Right kidney (tissue), 1 donor: Measurements from ENCODE around the gene C1orf174.

Experiments used
- DNase-seq: peaks from one replicate; pipeline ENCODE4 v3.0.0-alpha.2; 2016

Gene C1orf174

GRCh38 chr1:3869751-3870301, 30.2 kb downstream of the C1orf174 start:
- peak; percentile 12 for DNase-seq

DNA sequence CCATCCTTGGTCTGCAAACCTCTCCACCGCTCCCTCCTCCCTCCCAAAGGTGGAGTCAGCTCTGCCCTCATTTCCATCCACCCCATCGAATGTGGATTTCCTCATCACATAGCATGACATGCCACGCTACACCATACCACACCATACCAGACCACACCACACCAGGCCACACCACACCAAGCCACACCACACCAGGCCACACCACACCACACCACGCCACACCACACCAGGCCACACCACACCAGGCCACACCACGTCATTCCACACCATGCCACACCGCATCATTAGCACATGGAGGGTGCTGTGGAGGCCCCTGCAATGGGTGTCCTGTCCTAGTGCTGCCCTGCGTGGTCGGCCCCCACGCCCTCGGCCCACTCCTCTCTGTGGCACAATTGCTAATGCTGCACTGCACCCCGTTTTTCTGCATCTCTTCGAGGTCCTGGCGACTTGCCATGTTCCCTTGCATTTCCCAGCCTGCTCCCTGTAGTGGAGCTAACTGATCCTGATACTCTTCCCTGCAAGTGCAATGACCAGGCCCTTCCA, 31.5 kb downstream of the C1orf174 start:
- no peak for DNase-seq

GRCh38 chr1:3865606-3866160, 34.4 kb downstream of the C1orf174 start:
- DNase-seq = no peak

DNA sequence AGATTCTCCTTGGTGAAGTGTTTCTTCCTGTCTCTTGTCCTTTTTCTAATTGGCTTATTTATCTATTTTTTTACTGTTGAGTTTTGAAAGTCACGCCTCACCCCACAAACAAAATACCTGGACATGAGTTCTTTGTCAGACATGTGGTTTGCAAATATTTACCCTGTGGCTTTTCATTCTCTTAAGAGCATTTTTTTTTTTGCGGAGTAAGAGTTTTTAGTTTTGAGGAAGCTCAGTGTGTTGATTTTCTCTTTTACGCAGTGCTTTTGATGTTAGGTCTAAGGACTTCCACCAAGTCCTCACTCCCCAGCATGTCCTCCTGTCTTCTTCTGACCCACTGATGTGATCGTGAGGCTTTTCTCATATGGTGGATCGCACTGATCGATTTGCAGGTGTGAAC, 35.2 kb downstream of the C1orf174 start:
- DNase-seq = no peak

DNA sequence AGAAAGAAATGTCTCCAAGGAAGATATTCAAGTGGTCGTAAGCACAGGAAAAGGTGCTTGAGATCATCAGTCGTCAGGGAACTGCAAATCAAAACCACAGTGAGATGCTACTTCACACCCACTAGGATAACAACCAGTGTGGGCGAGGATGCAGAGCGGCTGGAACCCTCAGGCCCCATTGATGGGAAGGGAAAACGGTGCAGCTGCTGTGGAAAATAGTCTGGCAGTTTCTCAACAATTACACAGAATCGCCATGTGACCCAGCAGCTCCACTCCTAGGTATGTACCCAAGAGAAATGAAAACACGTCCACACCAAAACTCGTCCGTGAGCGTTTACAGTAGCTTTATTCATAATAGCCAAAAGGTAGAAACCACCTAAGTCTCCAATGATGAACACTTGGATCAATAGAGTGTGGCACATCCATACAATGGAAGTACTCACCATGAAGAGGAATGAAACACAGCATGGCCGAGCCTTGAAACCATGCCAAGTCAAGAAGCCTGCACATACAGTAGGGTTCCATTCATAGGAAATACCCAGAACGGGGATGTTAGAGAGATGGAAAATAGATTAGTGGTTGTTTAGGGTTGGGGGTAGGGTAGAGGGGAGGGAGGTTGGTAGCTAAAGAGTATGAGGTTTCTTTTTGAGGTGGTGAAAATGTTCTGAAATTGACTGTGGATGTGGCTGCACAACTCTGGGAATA, 36.7 kb downstream of the C1orf174 start:
- DNase-seq = no peak

GRCh38 chr1:3858231-3858981, 41.7 kb downstream of the C1orf174 start:
- DNase-seq = peak; percentile 45

DNA sequence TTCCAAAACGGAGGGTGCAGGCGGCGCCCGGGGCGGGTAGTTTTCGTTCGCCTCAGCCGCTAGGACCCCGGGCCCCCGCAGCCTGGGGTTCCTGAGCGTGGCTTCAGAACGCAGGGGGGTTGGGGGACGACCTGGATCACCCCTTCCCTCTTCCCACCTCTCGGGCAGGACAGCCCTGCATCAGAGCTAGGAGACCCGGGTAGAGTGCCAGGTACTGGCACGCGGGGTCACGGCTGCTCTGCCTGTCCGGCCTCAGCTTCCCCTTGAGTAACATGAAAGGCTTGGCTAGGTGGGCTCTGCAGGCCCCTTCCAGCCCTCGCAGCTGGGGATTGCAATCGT, 42.3 kb downstream of the C1orf174 start:
- no peak for DNase-seq

- DNase-seq = peak; percentile 98
Observed at GRCh38 chr1:3856923-3857790, 42.9 kb downstream of the C1orf174 start, which contains the start of the genes CEP104 and DFFB. Gene CEP104 (minus strand): TSS chr1:3857211. CDS start chr1:3852407, 4,804 bp downstream. Gene DFFB (plus strand): TSS chr1:3857476. CDS start chr1:3857604, 128 bp downstream.

GRCh38 chr1:3852711-3853485, 47.2 kb downstream of the C1orf174 start:
- DNase-seq = no peak

- no peak for DNase-seq
Observed at GRCh38 chr1:3852091-3852490, 48.0 kb downstream of the C1orf174 start.

- DNase-seq = no peak
Observed at GRCh38 chr1:3851292-3851691, 48.8 kb downstream of the C1orf174 start.

GRCh38 chr1:3850857-3851256, 49.2 kb downstream of the C1orf174 start:
- no peak for DNase-seq

- DNase-seq = no peak
Observed at GRCh38 chr1:3847081-3847480, 53.0 kb downstream of the C1orf174 start.

- DNase-seq = no peak
Observed at GRCh38 chr1:3846541-3846940, 53.5 kb downstream of the C1orf174 start.

DNA sequence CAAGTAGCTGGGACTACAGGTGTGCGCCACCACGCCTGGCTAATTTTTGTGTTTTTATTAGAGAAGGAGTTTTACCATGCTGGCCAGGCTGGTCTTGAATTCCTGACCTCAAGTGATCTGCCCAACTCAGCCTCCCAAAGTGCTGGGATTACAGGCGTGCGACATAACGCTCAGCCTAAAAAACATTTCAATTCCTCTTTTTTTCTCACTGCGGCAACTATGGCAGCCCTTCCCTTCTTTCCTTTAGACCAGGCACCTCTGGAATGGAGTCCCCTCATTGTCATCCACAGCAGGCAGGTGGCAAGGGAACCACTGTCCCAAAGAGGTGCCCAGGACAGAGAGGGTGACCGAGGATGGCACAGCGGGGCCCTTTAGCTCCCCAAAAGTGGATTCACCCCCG, 57.2 kb downstream of the C1orf174 start:
- no peak for DNase-seq

- DNase-seq = no peak
Observed at GRCh38 chr1:3841491-3841890, 58.6 kb downstream of the C1orf174 start.
